HG03342 (cell line): ENCODE data around the gene BARX1.

Source experiments
- ATAC-seq: cut with Tn5 transposase; IDR thresholded peaks from one replicate; pipeline ENCODE4 v1.9.1; 2021; ENCODE audit warnings: mild to moderate bottlenecking, moderate library complexity; ENCODE audit not compliant: unreplicated experiment

BARX1 gene

GRCh38 chr9:93929231-93929630 is 25.9 kb downstream of the BARX1 start:
- ATAC-seq, result no peak

DNA sequence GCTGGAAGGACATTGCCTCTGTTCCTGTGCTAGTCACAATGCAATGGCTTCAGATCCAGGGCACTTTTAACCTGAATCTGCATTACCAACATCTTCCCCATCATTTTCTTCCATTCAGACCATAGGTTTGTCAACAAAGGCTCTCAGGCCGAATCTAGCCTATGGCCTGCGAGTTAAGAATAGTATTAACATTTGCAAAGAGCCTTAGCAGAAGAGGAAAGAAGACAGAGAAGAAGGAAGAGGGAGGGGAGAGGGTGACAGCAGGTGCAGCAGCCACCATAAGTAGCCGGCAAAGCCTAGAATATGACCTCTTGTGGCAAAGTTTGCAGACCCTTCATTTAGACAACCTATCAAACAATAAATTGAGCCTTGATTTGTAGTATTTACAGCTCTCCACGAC is 32.6 kb downstream of the BARX1 start:
- no peak for ATAC-seq

GRCh38 chr9:93920131-93920800 is 34.9 kb downstream of the BARX1 start:
- no peak for ATAC-seq

- no peak for ATAC-seq
These were observed 37.1 kb downstream of the BARX1 start for GRCh38 chr9:93918061-93918460.

DNA sequence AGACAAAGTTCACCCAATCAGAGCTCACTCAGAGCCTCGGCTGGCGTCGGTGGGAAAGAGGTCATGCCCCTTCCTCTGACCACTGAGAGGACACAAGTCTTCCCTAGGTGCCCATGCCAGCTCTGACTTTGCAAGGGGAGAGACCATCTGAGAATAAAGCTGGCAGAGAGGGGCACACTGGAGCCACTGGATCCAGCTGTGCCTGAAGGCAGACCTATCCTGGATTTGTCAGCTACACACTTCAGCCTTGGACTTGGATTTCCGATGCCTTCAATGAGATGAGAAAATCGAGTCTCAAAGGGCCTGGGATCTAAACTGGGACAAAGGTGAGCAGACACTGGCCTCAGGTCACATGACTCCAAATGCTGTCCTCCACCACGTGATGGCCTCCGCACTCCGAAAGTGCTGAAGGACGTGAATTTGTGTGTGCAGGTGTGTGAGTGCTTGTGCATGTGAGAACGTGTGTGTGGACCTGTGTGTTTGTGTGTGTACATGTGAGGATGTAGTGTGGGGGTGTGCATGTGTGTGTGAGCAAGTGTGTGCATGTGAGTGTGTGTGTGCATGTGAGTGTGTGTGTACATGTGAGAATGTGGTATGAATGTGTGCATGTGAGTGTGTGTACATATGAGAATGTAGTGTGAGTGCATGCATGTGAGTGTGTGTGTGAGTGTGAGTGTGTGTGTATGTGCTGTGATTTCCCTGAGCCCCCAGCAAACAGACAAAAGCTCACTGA is 37.9 kb downstream of the BARX1 start:
- no peak for ATAC-seq

DNA sequence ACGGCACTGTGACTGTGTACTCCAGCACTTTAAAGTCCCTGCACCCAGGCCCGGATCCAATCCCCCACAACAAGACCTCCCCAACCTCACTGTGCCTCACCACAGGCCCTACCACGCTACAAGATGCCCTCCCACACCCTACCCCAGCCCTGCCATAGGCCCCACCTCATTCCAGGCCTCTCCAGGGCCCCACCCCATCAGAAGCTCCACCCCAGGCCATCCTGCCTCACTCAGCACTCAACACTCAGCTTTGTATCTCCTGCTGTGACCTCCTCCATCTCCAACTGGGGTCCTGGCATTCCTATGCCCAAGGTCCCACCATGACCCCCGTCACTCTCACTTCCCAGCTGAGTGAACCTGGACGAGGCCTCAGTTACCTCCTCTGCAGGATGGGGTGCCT is 38.8 kb downstream of the BARX1 start:
- no peak for ATAC-seq

DNA sequence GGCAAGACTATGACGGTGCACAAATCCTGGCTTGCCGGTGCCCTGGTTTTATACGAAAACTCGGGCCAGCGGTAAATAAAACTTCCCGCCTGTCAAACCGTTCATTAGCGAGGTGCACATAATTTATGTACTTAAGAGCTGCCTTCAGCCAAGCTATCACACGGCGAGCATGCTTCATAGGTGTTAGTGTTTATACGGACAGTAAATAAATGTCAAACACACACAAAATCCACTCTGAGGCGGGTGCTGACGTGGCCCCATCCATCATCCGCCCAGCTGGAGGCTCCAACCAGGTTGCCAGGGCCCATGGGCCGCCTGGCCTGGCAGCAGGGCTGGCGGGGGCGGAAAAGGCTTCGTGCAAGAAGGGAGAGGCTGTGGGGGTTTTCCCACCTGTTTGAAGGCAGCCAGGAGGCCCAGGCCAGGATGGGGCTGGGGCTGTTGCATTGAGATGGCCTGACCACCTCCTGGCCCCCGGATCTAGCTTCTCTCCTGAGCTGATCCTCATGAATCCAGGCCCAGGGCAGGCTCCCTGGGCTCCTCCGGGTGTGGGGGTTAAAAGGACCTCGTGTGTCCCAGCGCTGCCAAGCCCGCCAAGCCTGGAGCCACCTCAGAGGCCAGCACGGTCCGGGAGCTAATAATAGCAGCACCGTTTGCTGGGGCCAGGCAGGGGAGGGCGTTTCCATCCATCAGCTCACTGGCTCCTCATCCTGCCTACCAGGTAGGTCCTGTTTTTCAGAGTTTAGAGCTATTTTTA is 43.2 kb downstream of the BARX1 start:
- no peak for ATAC-seq

GRCh38 chr9:93911136-93911745 is 43.9 kb downstream of the BARX1 start:
- ATAC-seq, result no peak

GRCh38 chr9:93910598-93910997 is 44.6 kb downstream of the BARX1 start:
- no peak for ATAC-seq

GRCh38 chr9:93910196-93910595 is 45.0 kb downstream of the BARX1 start:
- ATAC-seq, result no peak

DNA sequence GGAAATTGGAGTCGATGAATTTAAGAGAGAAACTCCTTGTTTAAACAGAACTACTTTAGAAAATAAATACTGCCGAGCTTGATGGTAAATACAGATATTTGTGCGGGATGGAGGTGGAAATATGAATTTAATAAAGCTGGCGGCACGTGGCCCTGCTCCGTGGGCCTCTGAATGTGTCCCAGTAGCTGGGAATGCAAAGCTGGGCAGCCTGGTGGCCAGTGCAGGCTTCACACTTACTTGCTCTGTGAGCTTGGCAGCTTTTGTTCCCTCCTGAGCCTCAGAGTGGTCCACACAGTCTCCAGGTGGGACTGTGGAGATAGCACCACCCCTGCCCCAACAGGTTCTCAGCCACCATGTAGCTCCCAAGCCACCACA is 45.9 kb downstream of the BARX1 start:
- ATAC-seq, result no peak

- ATAC-seq, result no peak
These were observed 46.4 kb downstream of the BARX1 start for GRCh38 chr9:93908591-93909241.

DNA sequence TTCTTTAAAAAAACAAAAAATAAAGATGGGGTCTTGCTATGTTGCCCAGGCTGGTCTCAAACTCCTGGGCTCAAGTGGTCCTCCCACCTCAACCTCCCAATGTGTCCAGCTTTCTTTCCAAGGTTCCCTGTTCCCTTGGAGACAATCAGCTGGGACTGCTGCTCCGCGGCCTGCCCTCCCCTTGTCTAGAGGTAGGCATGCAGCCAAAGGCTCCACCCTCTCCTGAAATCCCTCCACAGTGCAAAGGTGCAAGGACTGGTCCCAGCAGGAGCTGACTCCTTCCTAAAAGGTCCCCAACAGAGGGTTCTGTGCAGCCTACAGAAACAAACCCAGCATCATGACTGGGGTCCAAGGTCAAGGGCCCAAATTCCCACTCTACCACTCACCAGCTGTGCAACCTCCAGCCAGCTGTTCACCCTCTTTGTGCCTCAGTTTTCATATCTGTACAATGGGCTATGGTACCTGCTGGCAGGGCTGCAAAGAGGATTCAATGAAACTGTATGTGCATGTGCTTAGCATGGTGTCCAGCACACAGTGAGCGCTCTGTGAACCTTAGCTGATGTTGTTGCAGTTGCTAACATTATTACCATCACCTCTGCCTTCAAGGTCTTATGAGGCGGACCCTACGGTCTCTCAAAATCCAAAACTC is 47.5 kb downstream of the BARX1 start:
- no peak for ATAC-seq

DNA sequence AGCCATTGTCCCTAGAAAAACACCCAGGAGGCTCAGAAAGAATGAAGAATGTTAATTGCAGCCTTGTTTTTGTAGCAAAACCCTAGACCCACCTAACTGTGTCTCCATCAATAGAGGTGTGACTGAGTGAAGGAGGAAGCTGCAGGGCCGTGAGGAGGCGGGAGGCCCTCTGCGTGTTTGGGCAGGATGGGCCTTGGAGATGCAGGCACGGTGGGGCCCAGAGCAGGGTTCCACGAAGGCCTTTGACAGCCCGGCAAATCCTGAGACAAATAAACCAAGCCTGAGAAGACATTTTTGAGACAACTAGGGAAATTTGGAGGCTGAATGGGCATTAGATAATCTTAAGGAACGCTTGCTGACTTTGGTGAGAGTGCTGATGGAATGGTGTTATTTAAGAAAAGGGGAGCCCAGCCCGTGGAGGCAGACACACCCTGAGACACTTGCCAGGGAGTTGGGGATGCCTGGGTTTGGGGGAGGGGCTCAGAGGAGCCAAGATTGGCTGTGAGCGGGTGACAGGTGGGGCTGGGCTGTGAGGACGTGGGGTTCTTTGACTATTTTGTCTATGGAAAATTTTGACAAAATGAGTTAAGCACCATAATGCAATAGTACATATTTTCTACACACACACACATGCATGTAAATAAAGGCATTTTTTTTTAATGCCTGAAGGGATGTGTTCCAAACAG is 48.8 kb downstream of the BARX1 start:
- no peak for ATAC-seq

- ATAC-seq, result no peak
These were observed 49.6 kb downstream of the BARX1 start for GRCh38 chr9:93905473-93906133.

GRCh38 chr9:93904649-93905472 is 50.3 kb downstream of the BARX1 start:
- no peak for ATAC-seq

GRCh38 chr9:93903886-93904648 is 51.1 kb downstream of the BARX1 start:
- no peak for ATAC-seq
